Vagina (tissue), 2 donors: ENCODE results near the gene CARHSP1.

ENCODE experiments used
- POLR2A ChIP-seq, 2 donors: fragments of 450-650 bp; IDR thresholded peaks; one replicate each; pipeline ENCODE4 v1.6.1; 2017; ENCODE audit warnings: antibody characterized with exemption in 2 of 2, mild to moderate bottlenecking in 2 of 2, moderate library complexity in 2 of 2
- POLR2AphosphoS5 ChIP-seq, 2 donors: sonication (generic); formaldehyde crosslinking; IDR thresholded peaks; one replicate each; pipeline ENCODE4 v1.9.0; 2017; ENCODE audit warnings: antibody characterized with exemption in 2 of 2, mild to moderate bottlenecking in 2 of 2, low read depth in 1 of 2; ENCODE audit not compliant: insufficient read depth in 1 of 2
- TF ChIP-seq, protein P1 (sequence below), 3 experiments: fragments of 450-650 bp in 2 of 3; fragments of 200-600 bp in 1 of 3; sonication (generic) in 1 of 3; IDR thresholded peaks; one replicate each; pipeline ENCODE4 v1.5.1; 2017 to 2019; ENCODE audit warnings: antibody characterized with exemption in 3 of 3, mild to moderate bottlenecking in 2 of 3, moderate library complexity in 2 of 3

DNA sequence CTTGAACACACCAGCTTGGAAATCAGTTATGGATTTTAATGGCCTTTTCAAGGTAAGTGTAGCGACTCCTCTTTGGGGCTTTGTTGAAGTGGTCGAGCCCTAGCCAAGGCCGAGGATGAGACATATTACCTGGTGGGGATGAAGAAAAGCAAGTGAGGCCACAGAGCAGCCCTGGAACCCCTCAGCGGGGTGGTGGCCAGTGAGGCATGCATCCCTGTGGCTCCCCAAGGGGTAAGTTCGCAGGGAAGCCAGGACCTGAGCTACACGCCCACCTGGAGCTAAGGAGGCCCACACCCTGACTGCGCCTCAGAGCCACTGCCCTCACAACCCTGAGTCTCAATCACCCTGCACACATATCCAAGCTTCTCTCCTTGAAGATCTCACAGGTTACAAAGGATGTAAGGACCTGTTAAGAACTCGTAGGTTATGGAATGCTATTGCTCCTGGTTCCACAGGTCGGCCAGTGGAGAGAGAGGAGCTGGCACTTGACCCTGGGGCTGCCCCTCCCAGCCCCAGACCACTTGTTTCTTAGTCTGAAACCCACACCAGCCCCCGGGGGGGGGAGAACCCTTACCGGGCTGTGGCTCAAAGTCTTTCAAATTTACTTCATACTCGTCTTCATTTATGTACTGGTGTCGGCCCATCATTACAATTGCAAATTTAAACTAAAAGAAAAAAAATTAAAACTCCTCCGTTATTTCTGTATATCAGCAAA is 25.3 kb upstream of the CARHSP1 start:
- TF ChIP-seq POLR2A (IDR thresholded peaks at IDR 0.05) (no peak), POLR2AphosphoS5 (IDR thresholded peaks at IDR 0.05; ENCODE audit: insufficient read depth in 1 of 2, low read depth in 1 of 2) (no peak)
- TF ChIP-seq, protein P1, sequence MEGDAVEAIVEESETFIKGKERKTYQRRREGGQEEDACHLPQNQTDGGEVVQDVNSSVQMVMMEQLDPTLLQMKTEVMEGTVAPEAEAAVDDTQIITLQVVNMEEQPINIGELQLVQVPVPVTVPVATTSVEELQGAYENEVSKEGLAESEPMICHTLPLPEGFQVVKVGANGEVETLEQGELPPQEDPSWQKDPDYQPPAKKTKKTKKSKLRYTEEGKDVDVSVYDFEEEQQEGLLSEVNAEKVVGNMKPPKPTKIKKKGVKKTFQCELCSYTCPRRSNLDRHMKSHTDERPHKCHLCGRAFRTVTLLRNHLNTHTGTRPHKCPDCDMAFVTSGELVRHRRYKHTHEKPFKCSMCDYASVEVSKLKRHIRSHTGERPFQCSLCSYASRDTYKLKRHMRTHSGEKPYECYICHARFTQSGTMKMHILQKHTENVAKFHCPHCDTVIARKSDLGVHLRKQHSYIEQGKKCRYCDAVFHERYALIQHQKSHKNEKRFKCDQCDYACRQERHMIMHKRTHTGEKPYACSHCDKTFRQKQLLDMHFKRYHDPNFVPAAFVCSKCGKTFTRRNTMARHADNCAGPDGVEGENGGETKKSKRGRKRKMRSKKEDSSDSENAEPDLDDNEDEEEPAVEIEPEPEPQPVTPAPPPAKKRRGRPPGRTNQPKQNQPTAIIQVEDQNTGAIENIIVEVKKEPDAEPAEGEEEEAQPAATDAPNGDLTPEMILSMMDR (IDR thresholded peaks at IDR 0.05) = no peak
